Spleen (tissue), 7 donors: ENCODE results near the gene MED12L.

Experiments
- POLR2A ChIP-seq, 3 donors: fragments of 450-650 bp; IDR thresholded peaks; one replicate each; pipeline ENCODE4 v1.5.1; 2017; ENCODE audit warnings: antibody characterized with exemption in 3 of 3, mild to moderate bottlenecking in 1 of 3
- TF ChIP-seq, protein P1 (sequence below), 11 experiments: fragments of 200-600 bp in 7 of 11; fragments of 450-650 bp in 4 of 11; sonication (generic) in 4 of 11; IDR thresholded peaks in 8 of 11; conservative IDR thresholded peaks in 3 of 11; 1 replicate in 7 of 11; 2 replicates in 4 of 11; pipeline versions ENCODE4 v1.4.0 to v1.8.0; 2016 to 2021; ENCODE audit warnings: antibody characterized with exemption in 11 of 11, inconsistent platforms in 4 of 11, mild to moderate bottlenecking in 1 of 11
- donor health status: DM: no; HTN: no; CAD: no; lungs with moderate emphysema.
- donor health status: DM: no; HTN: no; CAD: no.
- donor health status: DM: no; HTN: no; CAD: no.

- TF ChIP-seq POLR2A (IDR thresholded peaks at IDR 0.05) = no peak
- TF ChIP-seq, protein P1, sequence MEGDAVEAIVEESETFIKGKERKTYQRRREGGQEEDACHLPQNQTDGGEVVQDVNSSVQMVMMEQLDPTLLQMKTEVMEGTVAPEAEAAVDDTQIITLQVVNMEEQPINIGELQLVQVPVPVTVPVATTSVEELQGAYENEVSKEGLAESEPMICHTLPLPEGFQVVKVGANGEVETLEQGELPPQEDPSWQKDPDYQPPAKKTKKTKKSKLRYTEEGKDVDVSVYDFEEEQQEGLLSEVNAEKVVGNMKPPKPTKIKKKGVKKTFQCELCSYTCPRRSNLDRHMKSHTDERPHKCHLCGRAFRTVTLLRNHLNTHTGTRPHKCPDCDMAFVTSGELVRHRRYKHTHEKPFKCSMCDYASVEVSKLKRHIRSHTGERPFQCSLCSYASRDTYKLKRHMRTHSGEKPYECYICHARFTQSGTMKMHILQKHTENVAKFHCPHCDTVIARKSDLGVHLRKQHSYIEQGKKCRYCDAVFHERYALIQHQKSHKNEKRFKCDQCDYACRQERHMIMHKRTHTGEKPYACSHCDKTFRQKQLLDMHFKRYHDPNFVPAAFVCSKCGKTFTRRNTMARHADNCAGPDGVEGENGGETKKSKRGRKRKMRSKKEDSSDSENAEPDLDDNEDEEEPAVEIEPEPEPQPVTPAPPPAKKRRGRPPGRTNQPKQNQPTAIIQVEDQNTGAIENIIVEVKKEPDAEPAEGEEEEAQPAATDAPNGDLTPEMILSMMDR (IDR thresholded peaks at IDR 0.05 in 8 of 11, conservative IDR thresholded peaks at IDR 0.05 in 3 of 11) = no peak
Observed at GRCh38 chr3:151091685-151092345, 6.4 kb downstream of the MED12L start.
